SK-N-SH treated with all-trans-retinoic acid at 6 μM for 48 hours (cell line): ENCODE results near the gene EIF4G1.

Experiments
- ATAC-seq: fragments of 200-7000 bp; cut with Tn5 transposase; 3 replicates; pipeline ENCODE4 v1.9.1; 2020; ENCODE audit warnings: mild to moderate bottlenecking, moderate library complexity
- ARNTL ChIP-seq: fragments of 450-650 bp; formaldehyde crosslinking; IDR thresholded peaks from 2 replicates; pipeline ENCODE4 v1.5.0; 2020; ENCODE audit warnings: low read depth, mild to moderate bottlenecking, moderate library complexity, borderline replicate concordance
- BACH2 ChIP-seq: fragments of 250-450 bp; sonication (Bioruptor Pico); IDR thresholded peaks from 2 replicates; pipeline ENCODE4 v1.9.0; 2021; ENCODE audit warnings: mild to moderate bottlenecking, borderline replicate concordance
- CSDC2 ChIP-seq: fragments of 250-450 bp; sonication (Bioruptor Pico); IDR thresholded peaks from 2 replicates; pipeline ENCODE4 v1.5.0; 2020; ENCODE audit warnings: mild to moderate bottlenecking, moderate library complexity
- ESRRG ChIP-seq: fragments of 250-450 bp; sonication (Bioruptor Pico); IDR thresholded peaks from 2 replicates; pipeline ENCODE4 v1.6.1; 2021; ENCODE audit warnings: mild to moderate bottlenecking
- GLIS3 ChIP-seq: fragments of 250-450 bp; sonication (Bioruptor Pico); IDR thresholded peaks from 2 replicates; pipeline ENCODE4 v1.5.0; 2020; ENCODE audit warnings: mild to moderate bottlenecking, moderate library complexity
- ISL1 ChIP-seq: fragments of 250-450 bp; sonication (Bioruptor Pico); IDR thresholded peaks from 2 replicates; pipeline ENCODE4 v2.1.2; 2022; ENCODE audit warnings: mild to moderate bottlenecking, moderate library complexity
- OSR1 ChIP-seq: fragments of 250-450 bp; sonication (Bioruptor Pico); IDR thresholded peaks from 2 replicates; pipeline ENCODE4 v1.8.0; 2022; ENCODE audit warnings: moderate library complexity, mild to moderate bottlenecking, inconsistent platforms
- PPARA ChIP-seq: fragments of 250-450 bp; sonication (Bioruptor Pico); IDR thresholded peaks from 2 replicates; pipeline ENCODE4 v1.5.0; 2020; ENCODE audit warnings: mild to moderate bottlenecking, borderline replicate concordance
- RARB ChIP-seq: fragments of 250-450 bp; sonication (Bioruptor Pico); IDR thresholded peaks from 2 replicates; pipeline ENCODE4 v1.8.0; 2021; ENCODE audit warnings: mild to moderate bottlenecking, moderate library complexity
- SNAI2 ChIP-seq: fragments of 250-450 bp; sonication (Bioruptor Pico); IDR thresholded peaks from 2 replicates; pipeline ENCODE4 v1.5.0; 2020; ENCODE audit warnings: mild to moderate bottlenecking, moderate library complexity
- TCF4 ChIP-seq: fragments of 250-450 bp; sonication (Bioruptor Pico); IDR thresholded peaks from 2 replicates; pipeline ENCODE4 v1.8.0; 2021; ENCODE audit warnings: mild to moderate bottlenecking, moderate library complexity, borderline replicate concordance
- TOX ChIP-seq: fragments of 250-450 bp; sonication (Bioruptor Pico); IDR thresholded peaks from 2 replicates; pipeline ENCODE4 v1.8.0; 2021; ENCODE audit warnings: mild to moderate bottlenecking, moderate library complexity, borderline replicate concordance
- TSHZ2 ChIP-seq: fragments of 250-450 bp; sonication (Bioruptor Pico); IDR thresholded peaks from 2 replicates; pipeline ENCODE4 v1.5.0; 2020; ENCODE audit warnings: mild to moderate bottlenecking, moderate library complexity
- ZC3H10 ChIP-seq: fragments of 250-450 bp; sonication (Bioruptor Pico); IDR thresholded peaks from 2 replicates; pipeline ENCODE4 v1.5.1; 2021; ENCODE audit warnings: mild to moderate bottlenecking, moderate library complexity
- ZFP3 ChIP-seq: fragments of 250-450 bp; sonication (Bioruptor Pico); IDR thresholded peaks from 2 replicates; pipeline ENCODE4 v1.5.0; 2020; ENCODE audit warnings: mild to moderate bottlenecking, moderate library complexity
- ZFP30 ChIP-seq: fragments of 450-650 bp; formaldehyde crosslinking; IDR thresholded peaks from 2 replicates; pipeline ENCODE4 v1.5.0; 2022; ENCODE audit warnings: mild to moderate bottlenecking, moderate library complexity
- ZNF565 ChIP-seq: fragments of 450-650 bp; formaldehyde crosslinking; conservative IDR thresholded peaks from 2 replicates; pipeline ENCODE4 v1.5.0; 2020; ENCODE audit warnings: low read depth, mild to moderate bottlenecking, moderate library complexity
- ZNF70 ChIP-seq: fragments of 450-650 bp; formaldehyde crosslinking; IDR thresholded peaks from 2 replicates; pipeline ENCODE4 v1.5.0; 2020; ENCODE audit warnings: mild to moderate bottlenecking, moderate library complexity
- ZNF8 ChIP-seq: fragments of 450-650 bp; formaldehyde crosslinking; IDR thresholded peaks from 2 replicates; pipeline ENCODE4 v1.5.0; 2020; ENCODE audit warnings: mild to moderate bottlenecking, moderate library complexity
- TF ChIP-seq, protein P1 (sequence below): fragments of 250-450 bp; sonication (Bioruptor Pico); IDR thresholded peaks from 2 replicates; pipeline ENCODE4 v1.8.0; 2021; ENCODE audit warnings: low read depth, mild to moderate bottlenecking, moderate library complexity, borderline replicate concordance
- TF ChIP-seq, protein P2 (sequence below): fragments of 250-450 bp; sonication (Bioruptor Pico); IDR thresholded peaks from 2 replicates; pipeline ENCODE4 v1.5.1; 2020; ENCODE audit warnings: low read depth, mild to moderate bottlenecking, moderate library complexity

The EIF4G1 gene

DNA sequence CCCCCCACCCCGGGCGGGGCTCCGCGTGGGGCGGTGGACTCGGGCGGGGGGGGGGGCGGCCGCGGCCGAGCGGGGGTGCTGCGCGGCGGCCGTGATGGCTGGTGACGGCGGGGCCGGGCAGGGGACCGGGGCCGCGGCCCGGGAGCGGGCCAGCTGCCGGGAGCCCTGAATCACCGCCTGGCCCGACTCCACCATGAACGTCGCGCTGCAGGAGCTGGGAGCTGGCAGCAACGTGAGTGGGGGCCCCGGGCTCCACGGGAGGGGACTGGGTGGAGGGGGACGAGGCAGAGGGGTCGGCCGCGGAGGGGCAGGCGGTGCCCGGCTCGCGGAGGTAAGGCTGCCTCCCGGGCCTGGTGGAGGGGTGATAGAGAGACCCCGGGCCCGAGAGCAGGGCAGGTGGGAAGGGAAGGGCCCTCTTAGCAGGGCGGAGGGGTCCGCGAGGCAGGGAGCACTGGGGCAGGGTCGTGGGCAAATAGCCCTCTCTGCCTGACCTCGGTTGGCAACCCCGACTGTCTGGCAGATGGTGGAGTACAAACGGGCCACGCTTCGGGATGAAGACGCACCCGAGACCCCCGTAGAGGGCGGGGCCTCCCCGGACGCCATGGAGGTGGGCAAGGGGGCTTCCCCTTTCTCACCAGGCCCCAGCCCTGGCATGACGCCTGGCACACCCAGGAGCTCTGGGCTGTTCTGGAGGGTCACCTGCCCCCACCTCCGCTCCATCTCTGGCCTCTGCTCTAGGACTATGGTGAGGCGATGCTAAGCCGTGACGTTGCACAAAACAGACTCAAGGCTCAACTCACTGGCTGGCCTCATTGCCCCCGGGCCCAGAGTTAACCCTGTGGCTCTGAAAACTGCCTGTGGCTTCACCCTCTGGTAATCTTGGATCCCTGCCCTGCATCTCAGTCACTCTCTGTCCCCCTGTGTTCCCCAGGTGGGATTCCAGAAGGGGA, 38.2 kb upstream of the EIF4G1 start, which contains the start of gene ECE2:
ECE2 (plus strand) TSS at position 62 of the 950 bp plus-strand sequence; CDS start at position 194, 132 bp downstream.
- no peak for TF ChIP-seq RARB (CRISPR knock-in tag)
- no peak for TF ChIP-seq BACH2 (CRISPR knock-in tag)
- TF ChIP-seq GLIS3 (CRISPR knock-in tag) = no peak
- no peak for TF ChIP-seq TOX
- TF ChIP-seq ESRRG = no peak
- TF ChIP-seq ZFP3 (CRISPR knock-in tag) = no peak
- no peak for TF ChIP-seq ISL1 (CRISPR knock-in tag)
- TF ChIP-seq CSDC2 (CRISPR knock-in tag) = no peak
- TF ChIP-seq, protein P1, sequence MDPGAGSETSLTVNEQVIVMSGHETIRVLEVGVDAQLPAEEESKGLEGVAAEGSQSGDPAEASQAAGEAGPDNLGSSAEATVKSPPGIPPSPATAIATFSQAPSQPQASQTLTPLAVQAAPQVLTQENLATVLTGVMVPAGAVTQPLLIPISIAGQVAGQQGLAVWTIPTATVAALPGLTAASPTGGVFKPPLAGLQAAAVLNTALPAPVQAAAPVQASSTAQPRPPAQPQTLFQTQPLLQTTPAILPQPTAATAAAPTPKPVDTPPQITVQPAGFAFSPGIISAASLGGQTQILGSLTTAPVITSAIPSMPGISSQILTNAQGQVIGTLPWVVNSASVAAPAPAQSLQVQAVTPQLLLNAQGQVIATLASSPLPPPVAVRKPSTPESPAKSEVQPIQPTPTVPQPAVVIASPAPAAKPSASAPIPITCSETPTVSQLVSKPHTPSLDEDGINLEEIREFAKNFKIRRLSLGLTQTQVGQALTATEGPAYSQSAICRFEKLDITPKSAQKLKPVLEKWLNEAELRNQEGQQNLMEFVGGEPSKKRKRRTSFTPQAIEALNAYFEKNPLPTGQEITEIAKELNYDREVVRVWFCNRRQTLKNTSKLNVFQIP (CRISPR knock-in tag) = no peak
- ATAC-seq = no peak

DNA sequence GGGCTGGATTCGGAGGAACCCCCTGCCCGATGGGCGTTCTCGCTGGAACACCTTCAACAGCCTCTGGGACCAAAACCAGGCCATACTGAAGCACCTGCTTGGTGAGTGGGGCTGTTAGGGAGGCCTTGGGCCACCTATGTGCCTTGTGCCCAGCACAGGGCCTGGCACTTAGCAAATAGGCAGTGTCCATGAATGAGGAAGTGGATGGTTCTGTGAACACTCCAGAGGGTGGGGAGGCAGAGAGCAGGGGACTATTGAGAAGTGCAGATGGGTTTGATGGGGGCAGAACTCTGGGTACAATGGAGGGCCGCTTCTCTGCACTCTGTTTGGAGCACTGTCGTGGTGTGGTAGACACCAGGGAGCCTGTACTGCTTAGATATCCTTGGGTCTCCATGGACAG, 37.0 kb upstream of the EIF4G1 start:
- TF ChIP-seq ZFP30 (CRISPR knock-in tag) (no peak), GLIS3 (CRISPR knock-in tag) (no peak), RARB (CRISPR knock-in tag) (no peak), TSHZ2 (CRISPR knock-in tag) (no peak), CSDC2 (CRISPR knock-in tag) (no peak), ZC3H10 (CRISPR knock-in tag) (no peak), ZNF70 (CRISPR knock-in tag) (no peak), PPARA (CRISPR knock-in tag) (no peak), SNAI2 (CRISPR knock-in tag) (no peak), ARNTL (CRISPR knock-in tag) (no peak)
- TF ChIP-seq, protein P1 (CRISPR knock-in tag) = no peak
- no peak for ATAC-seq

GRCh38 chr3:184282941-184283340, 31.5 kb upstream of the EIF4G1 start:
- no peak for ATAC-seq

GRCh38 chr3:184283681-184284080, 30.7 kb upstream of the EIF4G1 start:
- no peak for TF ChIP-seq ZFP30 (CRISPR knock-in tag)
- no peak for TF ChIP-seq OSR1 (CRISPR knock-in tag)
- TF ChIP-seq BACH2 (CRISPR knock-in tag) = no peak
- TF ChIP-seq ZFP3 (CRISPR knock-in tag) = no peak
- no peak for TF ChIP-seq ZNF565 (CRISPR knock-in tag)
- TF ChIP-seq GLIS3 (CRISPR knock-in tag) = no peak
- TF ChIP-seq CSDC2 (CRISPR knock-in tag) = no peak
- no peak for TF ChIP-seq ZNF8
- no peak for TF ChIP-seq PPARA (CRISPR knock-in tag)
- TF ChIP-seq, protein P2, sequence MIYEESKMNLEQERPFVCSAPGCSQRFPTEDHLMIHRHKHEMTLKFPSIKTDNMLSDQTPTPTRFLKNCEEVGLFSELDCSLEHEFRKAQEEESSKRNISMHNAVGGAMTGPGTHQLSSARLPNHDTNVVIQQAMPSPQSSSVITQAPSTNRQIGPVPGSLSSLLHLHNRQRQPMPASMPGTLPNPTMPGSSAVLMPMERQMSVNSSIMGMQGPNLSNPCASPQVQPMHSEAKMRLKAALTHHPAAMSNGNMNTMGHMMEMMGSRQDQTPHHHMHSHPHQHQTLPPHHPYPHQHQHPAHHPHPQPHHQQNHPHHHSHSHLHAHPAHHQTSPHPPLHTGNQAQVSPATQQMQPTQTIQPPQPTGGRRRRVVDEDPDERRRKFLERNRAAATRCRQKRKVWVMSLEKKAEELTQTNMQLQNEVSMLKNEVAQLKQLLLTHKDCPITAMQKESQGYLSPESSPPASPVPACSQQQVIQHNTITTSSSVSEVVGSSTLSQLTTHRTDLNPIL (CRISPR knock-in tag) = no peak
- TF ChIP-seq, all 23 proteins: peak for 0

More at GRCh38 chr3:184282941-184283340, 31.5 kb upstream of the EIF4G1 start:
- TF ChIP-seq OSR1 (CRISPR knock-in tag) = no peak
- TF ChIP-seq ESRRG = no peak
- no peak for TF ChIP-seq TCF4 (CRISPR knock-in tag)
- no peak for TF ChIP-seq TOX
- no peak for TF ChIP-seq ISL1 (CRISPR knock-in tag)

More at GRCh38 chr3:184283681-184284080, 30.7 kb upstream of the EIF4G1 start:
- ATAC-seq = no peak
